Measurements from ENCODE around the gene MAPK11. TPM values are rescaled to one million over a fixed set of nuclear protein-coding genes. Genes with fewer than 3 reads are reported as not detected.
A peak's percentile ranks its signal among the peaks of the same experiment; 100 is the strongest.

MAPK11 gene
- total and polyA plus RNA-seq, 10 of the 15 experiments (the other 5 are each of a cell fraction or from before 2014, with no cell fraction given): 0.05 to 12.8 (median 3.7) TPM

- H3K27ac ChIP-seq (ENCODE audit: control insufficient read depth, insufficient read depth): no peak overlapping the region
- peaks cover 9% of the 10 kb centered on the region for H3K79me2 ChIP-seq (ENCODE audit: control insufficient read depth, insufficient read depth, low read length)
- no peak for DNase-seq (ENCODE audit: low read depth, low spot score)
- H2AFZ ChIP-seq (ENCODE audit: control insufficient read depth, low read depth, low read length): peak overlapping the region; percentile 38
- ChIA-PET CTCF (interaction anchor here (0.6 to 3.0 kb wide), 16 partner anchors 9 to 451 kb away, joined by 3 to 20 read pairs (median 5); partner anchors contain the start of genes MAPK12 and SYCE3), SMC1A (ENCODE audit: uncharacterized antibody, unreplicated experiment) (interaction anchor here (0.9 to 1.9 kb wide), 9 partner anchors 9 to 274 kb away, joined by 3 to 6 read pairs (median 4); partner anchors contain the start of genes DENND6B and SCO2), POLR2A (interaction anchor here (0.6 to 2.7 kb wide), 10 partner anchors 8 to 370 kb away, joined by 3 to 15 read pairs (median 3); partner anchors contain the start of genes LMF2, MAPK12 and NCAPH2), RAD21 (ENCODE audit: unreplicated experiment) (interaction anchor here (0.7 to 3.3 kb wide), 11 partner anchors 10 to 369 kb away, joined by 3 to 26 read pairs (median 4); partner anchors contain the start of genes LMF2, MAPK12 and NCAPH2)
- no TSS peak for BruUV-seq (replicated peaks)
- ATAC-seq: no peak
- H4K20me1 ChIP-seq (ENCODE audit: control insufficient read depth, insufficient read depth): no peaks in the 10 kb centered on the region
- no peak for FAIRE-seq
- WGBS (ENCODE audit: insufficient coverage, insufficient replicate concordance, low lambda C conversion rate, missing lambda C conversion rate): 16% methylated on average over 26 of the region's 36 CpGs
- H3K4me2 ChIP-seq (ENCODE audit: control insufficient read depth, insufficient read depth): peak overlapping the region; percentile 98
- H3K27me3 ChIP-seq (replicated peaks in 1 of 2; ENCODE audit: control insufficient read depth in 2 of 2, insufficient read depth in 2 of 2, low read length in 1 of 2): no peaks in the 10 kb centered on the region
- peaks cover 2 to 5% of the 10 kb centered on the region in 2 experiments; a peak in 3 of 4 replicates for H3K36me3 ChIP-seq (ENCODE audit: control insufficient read depth in 2 of 2, insufficient read depth in 2 of 2, low read length in 1 of 2)
- no peaks in the 10 kb centered on the region for H3K9me3 ChIP-seq (replicated peaks; ENCODE audit: control insufficient read depth, insufficient read depth, low read length)
- TF ChIP-seq SIX5 (IDR thresholded peaks at IDR 0.05; ENCODE audit: low read depth, low read length, severe bottlenecking): no peak
- TF ChIP-seq CBFB (IDR thresholded peaks at IDR 0.05; ENCODE audit: low read depth): no peak
- TF ChIP-seq NR2C1 (IDR thresholded peaks at IDR 0.05): 0 out of 2 replicates have a peak, but pooled peaks have one; percentile 2
- TF ChIP-seq, protein P1, sequence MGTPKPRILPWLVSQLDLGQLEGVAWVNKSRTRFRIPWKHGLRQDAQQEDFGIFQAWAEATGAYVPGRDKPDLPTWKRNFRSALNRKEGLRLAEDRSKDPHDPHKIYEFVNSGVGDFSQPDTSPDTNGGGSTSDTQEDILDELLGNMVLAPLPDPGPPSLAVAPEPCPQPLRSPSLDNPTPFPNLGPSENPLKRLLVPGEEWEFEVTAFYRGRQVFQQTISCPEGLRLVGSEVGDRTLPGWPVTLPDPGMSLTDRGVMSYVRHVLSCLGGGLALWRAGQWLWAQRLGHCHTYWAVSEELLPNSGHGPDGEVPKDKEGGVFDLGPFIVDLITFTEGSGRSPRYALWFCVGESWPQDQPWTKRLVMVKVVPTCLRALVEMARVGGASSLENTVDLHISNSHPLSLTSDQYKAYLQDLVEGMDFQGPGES (IDR thresholded peaks at IDR 0.05): no peak
- TF ChIP-seq, protein P2, sequence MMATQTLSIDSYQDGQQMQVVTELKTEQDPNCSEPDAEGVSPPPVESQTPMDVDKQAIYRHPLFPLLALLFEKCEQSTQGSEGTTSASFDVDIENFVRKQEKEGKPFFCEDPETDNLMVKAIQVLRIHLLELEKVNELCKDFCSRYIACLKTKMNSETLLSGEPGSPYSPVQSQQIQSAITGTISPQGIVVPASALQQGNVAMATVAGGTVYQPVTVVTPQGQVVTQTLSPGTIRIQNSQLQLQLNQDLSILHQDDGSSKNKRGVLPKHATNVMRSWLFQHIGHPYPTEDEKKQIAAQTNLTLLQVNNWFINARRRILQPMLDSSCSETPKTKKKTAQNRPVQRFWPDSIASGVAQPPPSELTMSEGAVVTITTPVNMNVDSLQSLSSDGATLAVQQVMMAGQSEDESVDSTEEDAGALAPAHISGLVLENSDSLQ (IDR thresholded peaks at IDR 0.05): no peak
- peak overlapping the region; percentile 40; the same call in 1 of the 2 replicates for H3K9ac ChIP-seq (ENCODE audit: control insufficient read depth, insufficient read depth, low read length)
- peaks cover 22% of the 10 kb centered on the region for H3K4me1 ChIP-seq (ENCODE audit: control insufficient read depth, insufficient read depth, low read length)
- in situ Hi-C loops (cut with MboI) (loop anchor here (10.0 kb wide), 2 partner anchors 243 to 363 kb away; no protein-coding TSS in a partner anchor), intact Hi-C loops (cut with micrococcal nuclease; ENCODE audit: unreplicated experiment) (loop anchor here (1.0 to 5.0 kb wide), 3 partner anchors 91 to 441 kb away; no protein-coding TSS in a partner anchor)
- H3K4me3 ChIP-seq: peak overlapping the region; percentile 41; the same call in 1 of the 2 replicates
Measured at GRCh38 chr22:50251477-50252081, 18.6 kb downstream of the MAPK11 start.

All from GM12878 (cell line).